ENCODE measurements around the gene CSTPP1. TPM values are rescaled to one million over a fixed set of nuclear protein-coding genes. Genes with fewer than 3 reads are reported as not detected.

Gene CSTPP1
- total and polyA plus RNA-seq, 2 donors (not counting 3 experiments of a cell fraction or from before 2014, with no cell fraction given) = 25.9 to 38.2 TPM

DNA sequence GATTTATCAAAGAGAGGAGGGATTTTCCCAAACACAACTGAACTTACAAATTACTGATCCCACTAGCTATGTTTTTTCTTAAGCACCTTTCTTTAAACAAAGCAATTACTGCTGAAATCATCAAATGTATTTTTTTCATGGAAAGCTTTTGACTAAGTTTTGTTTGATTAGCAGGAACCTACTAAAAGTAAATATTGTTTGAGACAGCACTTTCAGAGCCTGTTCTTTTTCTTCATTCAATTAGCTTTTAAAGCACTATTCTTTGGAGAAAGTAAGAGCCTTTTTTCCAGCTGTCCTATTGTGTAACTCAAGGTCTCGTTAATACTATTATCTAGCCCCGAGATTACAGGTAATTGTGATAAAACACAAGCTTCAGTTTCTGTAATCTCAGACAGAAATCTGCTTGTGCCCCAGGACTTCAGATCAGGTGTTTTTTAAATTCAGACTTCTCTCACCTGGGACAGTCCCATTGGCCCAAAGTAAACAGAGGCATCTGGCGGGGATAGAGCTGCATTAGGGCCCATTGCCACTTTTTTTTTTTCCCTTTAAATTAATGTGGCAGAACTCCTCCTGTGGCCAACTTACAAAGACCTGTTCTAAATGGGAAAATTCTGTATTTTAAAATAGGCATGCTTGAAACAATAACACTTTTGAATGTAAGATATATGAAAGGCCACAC, 11.0 kb downstream of the CSTPP1 start:
- TF ChIP-seq, protein P1, sequence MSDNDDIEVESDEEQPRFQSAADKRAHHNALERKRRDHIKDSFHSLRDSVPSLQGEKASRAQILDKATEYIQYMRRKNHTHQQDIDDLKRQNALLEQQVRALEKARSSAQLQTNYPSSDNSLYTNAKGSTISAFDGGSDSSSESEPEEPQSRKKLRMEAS (IDR thresholded peaks at IDR 0.05; ENCODE audit: insufficient read depth, insufficient read length) = no peak
- no peak for TF ChIP-seq GATA2 (IDR thresholded peaks at IDR 0.05; ENCODE audit: insufficient read depth, insufficient read length, low read depth, low read length)
- TF ChIP-seq JUN (IDR thresholded peaks at IDR 0.05; ENCODE audit: borderline replicate concordance, insufficient read depth, insufficient read length, low read depth) = no peak
- TF ChIP-seq POLR2AphosphoS5 (IDR thresholded peaks at IDR 0.05; ENCODE audit: insufficient read depth, low read depth, low read length) = no peak
- no peak for TF ChIP-seq MYC (IDR thresholded peaks at IDR 0.05; ENCODE audit: low read depth, low read length)
- TF ChIP-seq CTCF (IDR thresholded peaks at IDR 0.05; ENCODE audit: extremely low read depth in 1 of 2, insufficient read depth in 1 of 2, low read depth in 1 of 2, low read length in 2 of 2) = no peak
- no peak for TF ChIP-seq EZH2 (IDR thresholded peaks at IDR 0.05; ENCODE audit: borderline replicate concordance, low read depth, low read length, severe bottlenecking)
- no peak for TF ChIP-seq POLR2A (IDR thresholded peaks at IDR 0.05; ENCODE audit: low read depth, low read length)
- no peak for TF ChIP-seq FOS (IDR thresholded peaks at IDR 0.05; ENCODE audit: borderline replicate concordance, insufficient read depth, low read length)
- H4K20me1 ChIP-seq (replicated peaks; ENCODE audit: control insufficient read depth, extremely low read depth, insufficient read depth, low read length) = no peaks in the 10 kb centered on the region
- H3K4me3 ChIP-seq (replicated peaks in 1 of 3; ENCODE audit: insufficient read depth in 1 of 3, low read depth in 1 of 3, low read length in 3 of 3) = no peak overlapping the region
- H2AFZ ChIP-seq (ENCODE audit: low read depth, low read length) = no peak overlapping the region
- no peaks in the 10 kb centered on the region for H3K79me2 ChIP-seq (ENCODE audit: control insufficient read depth, insufficient read depth, low read length)
- H3K4me1 ChIP-seq (ENCODE audit: control insufficient read depth, extremely low read depth, insufficient read depth, low read length) = peaks cover 10% of the 10 kb centered on the region
- H3K36me3 ChIP-seq (ENCODE audit: control insufficient read depth in 2 of 2, extremely low read depth in 1 of 2, insufficient read depth in 2 of 2, low read length in 2 of 2) = no peaks in the 10 kb centered on the region
- no peak overlapping the region for H3K27ac ChIP-seq (ENCODE audit: insufficient read depth, low read depth, low read length)
- DNase-seq (ENCODE audit: low read depth, low spot score) (no peak), FAIRE-seq (no peak)
- H3K4me2 ChIP-seq (ENCODE audit: insufficient read depth, low read length) = no peak overlapping the region
- intact Hi-C loops (cut with micrococcal nuclease) (no loop called here), dilution Hi-C loops (cut with MboI; ENCODE audit: extremely low pct_ligation_motif_present, low sequenced_read_pairs) (no loop called here)
- ChIA-PET CTCF (interaction anchor here (0.9 to 1.2 kb wide), 2 partner anchors 19 to 206 kb away, joined by 4 read pairs; no protein-coding TSS in a partner anchor), POLR2A (interaction anchor here (0.6 kb wide), 1 partner anchor 100 kb away, joined by 8 read pairs; no protein-coding TSS in a partner anchor)
- no peak overlapping the region for H3K9ac ChIP-seq (replicated peaks; ENCODE audit: extremely low read depth, insufficient read depth, low read length)
- H3K9me3 ChIP-seq (replicated peaks; ENCODE audit: control insufficient read depth, insufficient read depth, low read length) = no peaks in the 10 kb centered on the region
- no TSS peak for BruUV-seq (replicated peaks)
- no peaks in the 10 kb centered on the region for H3K9me1 ChIP-seq (replicated peaks; ENCODE audit: control insufficient read depth, extremely low read depth, insufficient read depth, low read length)
- no peaks in the 10 kb centered on the region for H3K27me3 ChIP-seq (ENCODE audit: control insufficient read depth in 2 of 2, insufficient read depth in 2 of 2, low read length in 2 of 2)

Measured in endothelial cell of umbilical vein (primary cell).